Coronary artery (tissue), 2 donors: ENCODE data around the gene CYP4X1.
"Not testable (repeated sequence)": the region's sequence is repeated elsewhere in the genome, so short reads cannot be mapped to it uniquely, and the experiment has no call there.

Experiments used
- DNase-seq: peaks from one replicate; pipeline ENCODE4 v3.0.0-alpha.2; 2017; ENCODE audit warnings: low spot score
- H3K27ac ChIP-seq, 2 donors: fragments of 200-600 bp; sonication (generic); one replicate each; pipeline ENCODE4 v1.5.1; 2016 to 2019
- H3K4me3 ChIP-seq: fragments of 200-600 bp; sonication (generic); 2 replicates; pipeline ENCODE4 v1.5.1; 2016; ENCODE audit warnings: mild to moderate bottlenecking, moderate library complexity
- CTCF ChIP-seq: fragments of 200-600 bp; sonication (generic); IDR thresholded peaks from one replicate; pipeline ENCODE4 v1.5.1; 2019; ENCODE audit warnings: antibody characterized with exemption

The CYP4X1 gene

DNA sequence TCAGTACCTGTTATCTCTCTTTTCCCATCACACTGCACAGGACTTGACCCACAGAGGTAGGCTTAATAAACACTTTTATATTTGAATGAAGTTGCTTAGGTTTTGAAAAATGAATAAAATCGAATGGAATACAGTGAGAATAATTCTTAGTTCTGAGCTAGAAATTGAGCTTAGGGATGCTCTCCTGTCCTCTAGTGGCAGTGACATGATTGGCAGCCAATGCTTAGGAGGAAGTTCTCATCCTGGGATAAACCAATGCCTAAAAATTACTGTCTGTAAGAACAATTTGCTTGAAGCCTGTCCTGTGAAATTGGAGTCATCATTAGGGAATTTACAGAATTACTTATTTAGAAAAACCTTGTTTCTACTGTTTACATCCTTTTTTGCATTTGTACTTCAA lies 21.3 kb upstream of the CYP4X1 start:
- DNase-seq: no peak
- Histone ChIP-seq H3K4me3 (no peak overlapping the region), H3K27ac (no peak overlapping the region)
- no peak for TF ChIP-seq CTCF

DNA sequence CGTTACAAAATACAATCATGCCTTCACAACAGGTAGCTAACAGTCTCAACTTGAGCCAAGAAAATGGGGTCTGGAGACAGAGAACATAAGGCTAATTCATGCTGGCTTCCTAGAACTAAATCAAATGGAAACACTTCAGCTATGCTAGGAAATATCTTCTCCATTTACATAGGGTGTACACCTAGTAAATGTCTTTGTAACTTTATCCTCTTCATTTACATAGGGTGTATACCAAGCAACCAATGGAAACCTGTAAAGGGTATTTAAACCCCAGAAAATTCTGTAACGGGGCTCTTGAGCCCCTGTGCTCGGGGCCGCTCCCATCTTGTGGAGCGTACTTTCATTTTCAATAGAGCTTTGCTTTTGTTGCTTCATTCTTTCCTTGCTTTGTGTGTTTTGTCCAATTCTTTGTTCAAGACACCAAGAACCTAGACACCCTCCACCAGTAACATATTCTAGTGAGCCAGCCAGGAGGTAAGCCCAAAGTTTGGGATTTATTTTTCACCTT lies 19.5 kb upstream of the CYP4X1 start:
- Histone ChIP-seq H3K27ac (no peak overlapping the region), H3K4me3 (no peak overlapping the region)
- TF ChIP-seq CTCF: no peak
- no peak for DNase-seq

DNA sequence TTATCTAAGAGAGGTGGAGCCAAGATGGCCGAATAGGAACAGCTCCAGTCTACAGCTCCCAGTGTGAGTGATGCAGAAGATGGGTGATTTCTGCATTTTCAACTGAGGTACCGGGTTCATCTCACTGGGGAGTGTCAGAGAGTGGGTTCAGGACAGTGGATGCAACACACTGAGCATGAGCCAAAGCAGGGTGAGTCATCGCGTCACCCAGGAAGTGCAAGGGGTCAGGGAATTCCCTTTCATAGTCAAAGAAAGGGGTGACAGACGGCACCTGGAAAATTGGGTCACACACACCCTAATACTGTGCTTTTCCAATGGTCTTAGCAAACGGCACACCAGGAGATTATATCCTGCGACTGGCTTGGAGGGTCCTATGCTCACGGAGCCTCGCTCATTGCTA lies 17.0 kb upstream of the CYP4X1 start:
- not testable (repeated sequence) for H3K27ac ChIP-seq, H3K4me3 ChIP-seq, DNase-seq

- DNase-seq: no peak
- Histone ChIP-seq H3K27ac (peak overlapping the region in 1 of 2 donors; percentile 61), H3K4me3 (no peak overlapping the region)
- TF ChIP-seq CTCF: no peak
Measured at GRCh38 chr1:47013293-47013692, 10.2 kb upstream of the CYP4X1 start.

- H3K27ac ChIP-seq: peak overlapping the region in 1 of 2 donors; percentile 97
- no peak overlapping the region for H3K4me3 ChIP-seq
- no peak for DNase-seq
- no peak for TF ChIP-seq CTCF
Measured at GRCh38 chr1:47021070-47021469, 2.4 kb upstream of the CYP4X1 start.

- no peak for DNase-seq
- peak overlapping the region; percentile 92 to 97 for H3K27ac ChIP-seq
- H3K4me3 ChIP-seq: peak overlapping the region; percentile 80
- TF ChIP-seq CTCF: no peak
Measured at GRCh38 chr1:47024141-47024801, 802 bp downstream of the CYP4X1 start.

DNA sequence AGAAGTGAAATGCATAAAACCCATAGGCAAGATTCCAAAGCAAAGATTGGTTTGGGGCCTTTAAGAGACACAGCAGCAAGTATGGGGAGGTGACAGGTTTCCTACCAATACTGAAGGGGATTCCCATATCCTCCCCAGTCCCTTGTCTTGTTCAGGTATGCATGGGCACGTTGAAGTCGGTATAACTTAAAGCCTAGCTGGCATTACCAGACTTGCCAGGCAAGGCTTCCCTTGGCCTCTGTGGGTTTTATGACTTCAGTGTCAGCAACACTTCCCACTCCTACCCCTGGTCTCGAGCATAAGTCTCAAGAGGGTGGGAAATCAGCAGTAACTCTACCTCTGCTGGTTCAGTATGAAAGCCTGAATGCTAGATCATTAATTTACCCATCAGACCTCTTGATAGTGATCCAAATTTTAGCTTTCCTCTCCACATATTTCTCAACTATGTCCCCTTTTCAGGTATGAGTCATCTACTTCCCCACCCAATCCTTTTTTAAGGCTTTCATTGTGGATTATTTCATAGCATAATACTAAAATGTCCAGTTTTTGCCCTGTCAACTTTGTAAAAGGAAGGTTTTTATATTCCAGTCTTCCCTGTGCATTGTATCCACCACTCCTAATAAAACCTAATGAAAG lies 6.8 kb downstream of the CYP4X1 start:
- Histone ChIP-seq H3K27ac (peak overlapping the region; percentile 67 to 84), H3K4me3 (peak overlapping the region; percentile 32)
- TF ChIP-seq CTCF: no peak
- DNase-seq: no peak
